Lung microvascular endothelial cell (primary cell): ENCODE measurements around the gene ZBTB39. TPM values are rescaled to one million over a fixed set of nuclear protein-coding genes. Genes with fewer than 3 reads are reported as not detected.

ENCODE experiments used
- total RNA-seq: library from RNA; depleted of rRNA; stranded (reverse); fragments of >200 nt; gene quantifications from 2 replicates; pipeline ENCODE4 v1.2.1, GENCODE V29; 2014

Gene ZBTB39
- total RNA-seq, 1 donor from 2014 or later, result 8.9 TPM

Other genes with a start within 250 kb of the ZBTB39 start
- under 0.01 TPM in 1 of 2 replicates, not detected in the other for gene HSD17B6, start 243.2 kb downstream of the ZBTB39 start, total RNA-seq
- gene SDR9C7, start 72.1 kb downstream of the ZBTB39 start, total RNA-seq, result not detected in 2 replicates
- gene RDH16, start 48.9 kb downstream of the ZBTB39 start, total RNA-seq, result under 0.01 TPM in 2 replicates
- gene TAC3, start 10.0 kb upstream of the ZBTB39 start, total RNA-seq, result not detected in 2 replicates
- gene MYO1A, start 43.6 kb upstream of the ZBTB39 start, total RNA-seq, result not detected in 2 replicates
- 2.8 and 3.6 TPM in 2 replicates for gene NEMP1, start 72.2 kb upstream of the ZBTB39 start, total RNA-seq
- gene NAB2, start 82.6 kb upstream of the ZBTB39 start, total RNA-seq, result 4.4 and 9.3 TPM in 2 replicates
- gene STAT6, start 104.8 kb upstream of the ZBTB39 start, total RNA-seq, result 6.7 and 10.5 TPM in 2 replicates
- 0.60 and 1.3 TPM in 2 replicates for gene LRP1, start 121.9 kb upstream of the ZBTB39 start, total RNA-seq
- gene LRP1-AS, start 141.1 kb upstream of the ZBTB39 start, total RNA-seq, result not detected in 2 replicates
- gene NXPH4, start 210.2 kb upstream of the ZBTB39 start, total RNA-seq, result under 0.01 TPM in 1 of 2 replicates, not detected in the other
- gene SHMT2, start 223.2 kb upstream of the ZBTB39 start, total RNA-seq, result 120 and 142 TPM in 2 replicates
- gene STAC3, start 244.6 kb upstream of the ZBTB39 start, total RNA-seq, result 0.22 and 0.40 TPM in 2 replicates